Measurements from ENCODE around the gene ADPRS.

DNA sequence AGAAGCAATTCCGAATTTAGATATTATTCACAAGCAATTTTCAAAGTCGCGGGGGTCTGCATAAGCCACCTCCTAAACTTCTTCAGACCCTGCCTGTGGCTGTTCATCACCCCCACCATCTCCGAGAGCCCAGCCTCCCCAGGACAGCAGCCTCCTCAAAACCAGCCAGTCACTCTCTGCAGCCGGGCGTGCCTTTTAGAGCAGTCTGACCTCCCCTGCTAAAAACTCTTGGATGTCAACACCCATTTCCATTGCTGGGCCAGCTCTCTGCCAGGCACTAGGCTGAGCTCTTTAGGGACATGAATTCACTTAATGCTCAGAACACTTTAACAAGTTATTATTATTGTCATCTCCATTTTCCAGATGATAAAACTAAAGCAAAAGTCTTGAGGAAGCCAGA, 11.7 kb downstream of the ADPRS start:
- TF ChIP-seq, protein P1, sequence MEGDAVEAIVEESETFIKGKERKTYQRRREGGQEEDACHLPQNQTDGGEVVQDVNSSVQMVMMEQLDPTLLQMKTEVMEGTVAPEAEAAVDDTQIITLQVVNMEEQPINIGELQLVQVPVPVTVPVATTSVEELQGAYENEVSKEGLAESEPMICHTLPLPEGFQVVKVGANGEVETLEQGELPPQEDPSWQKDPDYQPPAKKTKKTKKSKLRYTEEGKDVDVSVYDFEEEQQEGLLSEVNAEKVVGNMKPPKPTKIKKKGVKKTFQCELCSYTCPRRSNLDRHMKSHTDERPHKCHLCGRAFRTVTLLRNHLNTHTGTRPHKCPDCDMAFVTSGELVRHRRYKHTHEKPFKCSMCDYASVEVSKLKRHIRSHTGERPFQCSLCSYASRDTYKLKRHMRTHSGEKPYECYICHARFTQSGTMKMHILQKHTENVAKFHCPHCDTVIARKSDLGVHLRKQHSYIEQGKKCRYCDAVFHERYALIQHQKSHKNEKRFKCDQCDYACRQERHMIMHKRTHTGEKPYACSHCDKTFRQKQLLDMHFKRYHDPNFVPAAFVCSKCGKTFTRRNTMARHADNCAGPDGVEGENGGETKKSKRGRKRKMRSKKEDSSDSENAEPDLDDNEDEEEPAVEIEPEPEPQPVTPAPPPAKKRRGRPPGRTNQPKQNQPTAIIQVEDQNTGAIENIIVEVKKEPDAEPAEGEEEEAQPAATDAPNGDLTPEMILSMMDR (IDR thresholded peaks at IDR 0.05; ENCODE audit: low read length), result no peak
- no peak for TF ChIP-seq EZH2 (IDR thresholded peaks at IDR 0.05; ENCODE audit: borderline replicate concordance, low read length)

Measured in OCI-LY1 (cell line).